ENCODE data around the gene CGB2.
"Not testable (repeated sequence)": the region's sequence is repeated elsewhere in the genome, so short reads cannot be mapped to it uniquely, and the experiment has no call there.

CGB2 gene

DNA sequence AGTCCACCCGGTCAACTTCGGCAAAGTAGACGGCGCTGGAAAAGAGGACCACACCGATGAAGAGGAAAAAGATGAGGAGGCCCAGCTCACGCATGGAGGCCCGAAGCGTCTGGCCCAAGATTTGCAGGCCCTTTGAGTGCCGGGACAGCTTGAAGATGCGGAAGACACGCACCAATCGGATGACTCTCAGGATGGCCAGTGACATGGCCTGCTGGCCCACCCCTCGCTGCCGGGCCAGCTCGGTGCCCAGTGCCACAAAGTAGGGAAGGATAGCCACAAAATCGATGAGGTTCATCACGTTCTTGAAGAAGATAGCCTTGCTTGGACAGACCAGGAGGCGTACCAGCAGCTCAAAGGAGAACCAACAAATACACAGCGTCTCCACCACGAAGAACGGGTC, 38.7 kb downstream of the CGB2 start:
- DNase-seq, result no peak

DNA sequence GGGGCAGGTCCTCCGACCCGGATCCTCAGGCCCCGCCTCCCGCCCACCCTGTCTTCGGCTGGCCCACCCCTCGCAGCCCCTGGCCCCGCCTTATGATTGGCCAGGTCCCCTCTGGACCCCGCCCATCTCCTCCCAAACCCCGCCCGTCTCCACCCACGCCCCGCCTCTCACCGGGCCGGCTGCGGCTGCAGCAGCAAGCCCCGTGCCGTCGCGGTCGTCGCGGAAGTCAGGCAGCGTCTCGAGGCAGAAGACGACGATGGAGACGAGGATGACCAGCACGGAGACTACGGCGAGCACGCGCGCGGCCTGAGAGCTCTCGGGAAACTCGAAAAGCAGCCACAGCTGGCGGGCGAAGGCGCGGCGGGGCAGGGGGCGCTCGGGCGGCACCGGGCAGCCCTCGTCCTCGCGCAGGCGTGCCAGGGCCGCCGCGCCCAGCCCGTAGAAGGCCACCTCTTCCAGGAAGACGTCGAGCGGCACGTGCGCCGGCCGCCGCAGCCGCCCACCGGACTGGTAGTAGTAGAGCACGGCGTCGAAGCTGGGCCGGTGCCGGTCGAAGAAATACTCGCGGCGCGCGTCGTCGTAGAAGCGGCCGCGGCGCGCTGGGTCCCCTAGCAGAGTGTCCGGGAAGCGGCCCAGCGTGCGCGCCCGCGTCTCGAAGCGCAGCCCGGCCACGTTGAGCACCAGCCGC, 40.3 kb downstream of the CGB2 start:
- DNase-seq, result no peak

DNA sequence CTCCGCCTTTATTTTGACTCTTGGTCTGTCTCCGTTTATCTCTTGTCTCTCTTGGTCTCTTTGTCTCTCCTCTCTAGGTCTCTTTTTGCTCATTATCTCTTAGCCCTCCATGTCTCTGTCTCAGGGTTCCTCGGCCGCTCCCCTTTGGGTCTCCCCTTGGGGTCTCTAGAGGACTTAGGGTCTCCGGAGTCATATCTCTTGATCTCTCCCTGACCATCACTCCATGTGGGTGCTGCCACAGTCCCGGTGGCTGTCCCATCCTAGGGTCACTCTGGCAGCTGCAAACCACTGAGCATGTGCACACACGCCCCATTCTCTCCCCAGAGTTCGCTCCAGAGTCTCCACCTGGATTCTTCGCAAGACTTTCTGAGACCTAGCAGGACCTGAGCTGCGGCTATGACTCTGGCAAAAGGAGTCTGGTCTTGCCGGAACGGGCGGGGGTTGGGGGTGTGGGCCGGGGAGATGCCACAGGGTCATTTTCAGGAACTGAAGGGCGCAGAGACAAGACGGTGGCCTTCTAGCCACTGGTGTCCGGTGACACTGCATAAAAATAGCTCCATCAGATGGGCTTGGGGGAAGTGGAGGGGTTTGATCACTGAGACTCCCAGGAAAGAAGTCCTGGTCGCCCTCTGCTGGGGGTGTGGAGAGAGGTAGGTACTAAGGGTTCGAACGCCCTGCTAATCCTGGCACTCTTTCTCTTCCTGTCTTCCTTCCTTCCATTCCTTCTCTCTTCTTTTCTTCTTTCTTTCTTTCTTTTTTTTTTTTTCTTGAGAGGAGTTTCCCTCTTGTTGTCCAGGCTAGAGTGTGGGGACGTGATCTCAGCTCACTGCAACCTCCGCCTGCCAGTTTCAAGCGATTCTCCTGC, 42.1 kb downstream of the CGB2 start:
- DNase-seq, result no peak

DNA sequence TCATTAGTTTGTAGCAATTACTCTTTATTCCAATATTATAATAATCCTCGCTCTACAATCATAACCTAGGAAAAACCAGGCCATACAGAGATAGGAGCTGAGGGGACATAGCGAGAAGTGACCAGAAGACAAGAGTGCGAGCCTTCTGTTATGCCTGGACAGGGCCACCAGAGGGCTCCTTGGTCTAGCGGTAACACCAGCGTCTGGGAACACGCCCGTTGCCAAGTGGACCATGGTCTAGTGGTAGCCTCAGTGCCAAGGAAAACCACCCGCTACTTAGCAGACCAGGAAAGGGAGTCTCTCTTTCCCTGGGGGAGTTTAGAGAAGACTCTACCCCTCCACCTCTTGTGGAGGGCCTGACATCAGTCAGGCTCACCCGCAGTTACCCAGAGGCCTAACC, 43.2 kb downstream of the CGB2 start:
- not testable (repeated sequence) for DNase-seq

DNA sequence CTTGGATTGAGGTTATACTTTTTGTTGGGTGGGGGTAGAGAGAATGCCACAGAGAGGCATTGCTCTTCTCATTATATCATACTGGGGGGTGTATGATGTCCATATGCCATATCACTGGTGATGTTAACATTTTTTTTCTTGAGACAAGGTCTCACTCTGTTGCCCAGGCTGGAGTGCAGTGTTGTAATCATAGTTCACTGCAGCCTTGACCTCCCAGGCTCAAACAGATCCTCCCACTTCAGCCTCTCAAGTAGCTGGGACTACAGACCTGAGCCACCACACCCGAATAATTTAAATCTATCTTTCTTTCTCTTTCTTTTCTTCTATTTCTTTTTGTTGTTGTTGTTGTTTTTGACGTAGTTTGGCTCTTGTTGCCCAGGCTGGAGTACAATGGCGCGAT, 48.7 kb downstream of the CGB2 start:
- no peak for DNase-seq

DNA sequence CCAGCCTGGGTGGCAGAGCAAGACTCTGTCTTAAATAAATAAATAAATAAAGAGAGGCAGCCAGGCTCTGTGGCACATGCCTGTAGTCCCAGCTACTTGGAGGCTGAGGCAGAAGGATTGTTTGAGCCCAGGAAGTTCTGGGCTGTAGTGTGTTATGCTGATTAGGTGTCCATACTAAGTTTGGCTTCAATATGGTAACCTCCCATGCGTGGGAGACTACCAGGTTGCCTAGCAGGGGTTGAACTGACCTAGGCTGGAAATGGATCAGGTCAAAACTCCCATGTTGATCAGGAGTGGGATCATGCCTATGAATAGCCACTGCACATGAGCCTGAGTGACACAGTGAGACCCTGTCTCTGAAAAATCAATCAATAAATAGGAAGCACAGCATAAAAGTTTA, 49.6 kb downstream of the CGB2 start:
- DNase-seq, result no peak

All from stimulated activated CD4-positive, alpha-beta T cell treated with anti-CD3 and anti-CD28 coated beads, Interleukin-1b, Interleukin-23, amount 100 ng/mL, for 48 hours (primary cell).